Activated CD4-positive, alpha-beta T cell treated with anti-CD3 and anti-CD28 coated beads, Interleukin-10, Interleukin-2, amounts not matched to agents 100 ng/mL and 50 ng/mL, durations not matched to agents 16 hours and 8 hours (primary cell): Measurements from ENCODE around the gene USP22.

Experiments
- DNase-seq: peaks from one replicate; pipeline ENCODE4 v3.0.0-alpha.2; 2020

USP22 gene

GRCh38 chr17:21019976-21020586 lies 22.7 kb downstream of the USP22 start:
- DNase-seq: peak; percentile 52

DNA sequence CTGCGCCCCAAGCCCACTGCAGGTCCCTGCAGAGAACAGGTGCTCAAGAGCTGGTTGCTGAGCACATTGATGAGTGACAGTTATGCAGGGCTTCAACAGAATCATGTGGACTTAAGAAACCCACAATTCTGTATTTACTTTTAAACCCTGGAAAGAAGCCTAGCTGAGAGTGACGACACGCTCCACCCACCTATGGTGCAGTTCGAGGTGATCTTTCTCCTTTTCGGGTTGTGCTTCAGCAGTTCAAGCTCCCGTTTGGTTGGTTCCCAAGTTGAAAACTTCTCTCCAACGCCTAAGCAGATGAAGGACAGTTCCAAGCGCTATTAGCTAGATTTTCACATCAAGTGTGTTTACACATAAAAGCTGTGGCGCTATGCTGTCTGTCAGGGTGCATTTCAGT lies 23.9 kb downstream of the USP22 start:
- no peak for DNase-seq

GRCh38 chr17:21017861-21018260 lies 24.9 kb downstream of the USP22 start:
- no peak for DNase-seq

- DNase-seq: no peak
Measured at GRCh38 chr17:21017256-21017655, 25.6 kb downstream of the USP22 start.

GRCh38 chr17:21016826-21017225 lies 26.0 kb downstream of the USP22 start:
- no peak for DNase-seq

DNA sequence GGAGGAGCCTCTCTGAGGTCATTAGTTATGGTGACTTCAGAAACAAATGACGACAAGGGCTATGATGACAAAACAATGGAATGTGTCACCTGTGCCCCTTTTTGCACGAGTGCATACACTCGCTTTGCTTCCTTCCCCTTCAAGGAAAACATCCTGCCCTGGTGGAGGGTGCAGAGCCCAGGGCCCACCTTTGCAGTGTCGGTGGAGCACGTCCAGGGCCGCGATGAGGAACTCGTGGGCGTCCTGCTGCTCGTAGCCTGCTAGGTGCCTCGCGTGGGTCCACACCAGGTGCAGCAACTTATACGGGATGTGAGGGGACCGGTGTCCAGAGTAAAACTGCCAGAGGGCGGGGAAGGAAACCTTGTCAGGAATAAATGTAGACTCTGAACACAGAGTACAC lies 27.2 kb downstream of the USP22 start:
- no peak for DNase-seq

- no peak for DNase-seq
Measured at GRCh38 chr17:21014498-21014897, 28.3 kb downstream of the USP22 start.

DNA sequence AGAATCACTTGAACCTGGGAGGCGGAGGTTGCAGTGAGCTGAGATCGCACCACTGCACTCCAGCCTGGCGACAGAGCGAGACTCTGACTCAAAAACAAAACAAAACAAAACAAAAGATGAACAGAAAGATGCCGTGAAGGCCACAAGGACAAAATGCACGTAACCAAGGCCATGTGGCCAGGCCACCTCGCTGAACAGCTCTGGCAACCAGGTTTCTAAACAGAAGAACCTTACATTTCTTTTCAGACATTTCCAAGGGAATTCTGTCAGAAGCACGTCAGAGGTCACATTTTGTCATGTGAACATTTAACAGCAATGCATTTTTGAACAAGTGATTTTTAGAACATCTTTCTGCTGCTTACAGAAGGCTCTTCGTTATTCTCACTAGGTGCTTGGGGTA lies 28.8 kb downstream of the USP22 start:
- DNase-seq: no peak

- DNase-seq: no peak
Measured at GRCh38 chr17:21012736-21013135, 30.1 kb downstream of the USP22 start.

GRCh38 chr17:21010705-21011596 lies 31.9 kb downstream of the USP22 start:
- no peak for DNase-seq

DNA sequence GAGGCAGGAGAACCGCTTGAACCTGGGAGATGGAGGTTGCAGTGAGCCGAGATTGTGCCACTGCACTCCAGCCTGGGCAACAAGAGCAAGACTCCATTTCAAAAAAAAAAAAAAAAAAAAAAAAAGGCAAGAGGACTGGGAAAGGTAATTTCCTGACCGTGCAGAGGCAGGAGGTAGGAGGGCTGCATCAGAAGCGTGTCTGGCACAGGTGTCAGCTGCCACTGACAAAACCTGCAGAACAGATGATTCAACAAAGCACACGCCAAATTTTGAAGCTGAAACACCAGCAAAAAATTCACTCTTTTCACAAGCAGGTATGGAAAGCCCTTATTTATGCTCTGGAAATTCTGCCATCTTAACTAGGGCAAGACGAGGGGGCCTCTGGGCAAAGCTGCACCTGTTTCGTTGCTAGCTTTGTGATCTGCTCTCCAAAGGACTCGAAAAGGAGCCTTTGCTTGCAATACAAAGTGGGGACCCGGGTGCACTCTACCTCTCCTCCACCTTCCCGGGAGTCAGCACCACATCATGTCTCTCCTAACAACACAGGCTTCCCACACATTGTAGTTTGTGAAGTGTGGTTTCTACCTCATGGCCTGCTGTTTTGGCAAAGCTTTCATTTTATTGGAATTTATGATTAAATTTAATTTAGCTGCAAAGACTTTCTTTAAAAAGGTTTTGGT lies 33.7 kb downstream of the USP22 start:
- DNase-seq: no peak

- DNase-seq: no peak
Measured at GRCh38 chr17:21008160-21008915, 34.5 kb downstream of the USP22 start.

GRCh38 chr17:21007646-21008045 lies 35.2 kb downstream of the USP22 start:
- no peak for DNase-seq

DNA sequence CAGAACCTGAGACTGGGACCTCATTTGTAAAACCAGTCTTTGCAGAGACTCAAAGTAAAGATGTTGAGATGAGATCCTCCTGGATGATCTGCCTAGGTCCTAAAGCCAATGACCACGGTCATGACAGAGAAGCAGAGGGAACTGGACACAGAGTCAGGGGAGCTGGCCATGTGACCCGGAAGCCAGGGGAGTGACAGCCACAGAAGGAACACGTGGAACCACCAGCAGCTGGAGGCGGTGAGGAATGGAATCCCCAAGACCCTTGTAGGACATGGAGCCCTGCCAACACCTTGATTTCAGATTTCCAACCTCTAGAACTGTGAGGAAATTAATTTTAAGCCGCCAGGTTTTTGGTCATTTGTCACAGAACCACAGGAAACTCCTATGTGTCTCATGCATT lies 37.0 kb downstream of the USP22 start:
- DNase-seq: no peak

DNA sequence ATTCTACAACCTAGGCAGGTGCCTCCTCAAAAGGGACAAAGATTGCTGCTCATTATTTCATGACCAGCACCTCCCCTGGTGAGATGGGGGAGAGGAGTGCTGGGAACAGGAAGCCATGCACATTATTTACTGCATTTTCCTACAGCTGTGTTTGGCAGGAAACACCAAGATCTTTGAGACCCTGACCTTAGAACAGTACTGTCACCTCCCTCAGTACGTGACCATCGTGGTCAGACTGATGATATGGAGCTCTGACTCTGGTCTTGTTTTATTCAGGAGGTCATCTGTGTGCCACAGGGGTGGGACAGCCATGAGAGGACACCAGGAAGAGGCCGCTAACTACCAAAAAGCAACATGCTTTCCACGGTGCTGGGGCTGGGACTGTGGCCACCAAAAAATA lies 37.4 kb downstream of the USP22 start:
- DNase-seq: no peak

DNA sequence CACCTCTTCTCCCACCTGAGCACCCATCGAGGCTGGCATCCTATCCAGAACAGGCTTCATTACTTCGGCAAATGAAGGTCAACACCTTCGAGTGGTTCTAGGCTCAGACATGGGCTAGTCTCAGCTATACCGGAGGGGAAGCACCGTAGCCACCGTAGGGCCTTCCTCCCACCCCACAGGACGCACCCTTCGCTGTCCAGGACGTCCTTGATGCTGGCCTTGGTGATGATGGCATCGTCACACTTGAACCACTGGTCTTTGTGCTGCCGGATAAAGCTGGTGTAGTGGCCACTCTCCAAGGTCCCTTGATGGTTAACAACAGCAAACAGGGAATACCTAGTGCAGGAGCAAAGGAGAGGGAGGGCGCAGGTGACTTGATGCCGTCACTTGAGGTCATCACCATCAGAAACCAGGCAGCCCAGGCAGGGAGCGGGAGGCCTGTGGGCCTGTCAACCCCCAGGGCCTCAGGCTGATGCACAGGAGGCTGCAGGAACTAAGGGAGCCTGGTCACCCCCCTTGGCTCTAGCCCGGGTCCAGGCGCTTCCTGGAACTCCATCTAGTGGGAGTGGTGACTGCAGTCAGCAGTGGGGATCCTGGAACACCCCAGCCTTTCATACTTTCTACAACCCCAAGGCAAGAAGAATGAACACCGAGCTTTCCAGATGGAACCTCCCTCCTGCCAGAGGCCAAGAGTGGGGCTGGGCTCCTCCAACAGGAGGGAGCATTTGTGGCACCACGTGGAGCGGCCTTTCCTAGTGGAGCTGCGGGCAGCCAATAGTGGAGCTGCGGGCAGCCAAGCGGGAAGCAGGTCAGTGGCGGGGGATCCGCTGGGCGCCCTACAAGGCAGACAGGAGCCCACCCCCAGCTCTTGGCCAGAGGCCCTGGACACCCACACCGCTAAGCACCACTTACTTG lies 38.5 kb downstream of the USP22 start:
- no peak for DNase-seq

GRCh38 chr17:21003007-21003621 lies 39.7 kb downstream of the USP22 start:
- no peak for DNase-seq

GRCh38 chr17:21002309-21003006 lies 40.4 kb downstream of the USP22 start:
- no peak for DNase-seq

GRCh38 chr17:21001813-21002221 lies 41.0 kb downstream of the USP22 start:
- no peak for DNase-seq

- no peak for DNase-seq
Measured at GRCh38 chr17:21001111-21001812, 41.5 kb downstream of the USP22 start.
